Liver (tissue), 3 donors: ENCODE measurements around the gene RCOR1.

Experiments used
- EGR1 ChIP-seq, 2 donors: IDR thresholded peaks; 2 replicates each; pipeline ENCODE4 v1.6.1; 2016 to 2018; ENCODE audit warnings: antibody characterized with exemption in 2 of 2, low read depth in 2 of 2
- FOXA1 ChIP-seq: IDR thresholded peaks from 2 replicates; pipeline ENCODE4 v1.6.1; 2016; ENCODE audit warnings: antibody characterized with exemption
- GABPA ChIP-seq, 2 donors: IDR thresholded peaks in 1 of 2; conservative IDR thresholded peaks in 1 of 2; 2 replicates each; pipeline ENCODE4 v1.6.1; 2016; ENCODE audit warnings: antibody characterized with exemption in 2 of 2, mild to moderate bottlenecking in 1 of 2, moderate library complexity in 1 of 2
- HNF4A ChIP-seq, 2 donors: conservative IDR thresholded peaks; 2 replicates each; pipeline ENCODE4 v1.6.1; 2016; ENCODE audit warnings: antibody characterized with exemption in 2 of 2, mild to moderate bottlenecking in 2 of 2
- MAX ChIP-seq: IDR thresholded peaks from 2 replicates; pipeline ENCODE4 v1.6.1; 2016; ENCODE audit warnings: antibody characterized with exemption
- RAD21 ChIP-seq, 2 donors: IDR thresholded peaks; 2 replicates each; pipeline ENCODE4 v1.6.1; 2016; ENCODE audit warnings: antibody characterized with exemption in 2 of 2, mild to moderate bottlenecking in 2 of 2
- RXRA ChIP-seq, 2 donors: IDR thresholded peaks; 2 replicates each; pipeline ENCODE4 v1.6.1; 2017 to 2018; ENCODE audit warnings: antibody characterized with exemption in 2 of 2, mild to moderate bottlenecking in 1 of 2
- SP1 ChIP-seq: IDR thresholded peaks from 2 replicates; pipeline ENCODE4 v1.6.1; 2018; ENCODE audit warnings: antibody characterized with exemption, mild to moderate bottlenecking
- TAF1 ChIP-seq: conservative IDR thresholded peaks from 2 replicates; pipeline ENCODE4 v1.6.1; 2016; ENCODE audit warnings: antibody characterized with exemption, mild to moderate bottlenecking
- YY1 ChIP-seq: IDR thresholded peaks from 2 replicates; pipeline ENCODE4 v1.6.1; 2016; ENCODE audit warnings: antibody characterized with exemption, mild to moderate bottlenecking
- TF ChIP-seq, protein P1 (sequence below): fragments of 150-350 bp; IDR thresholded peaks from 2 replicates; pipeline ENCODE4 v1.5.1; 2017; ENCODE audit warnings: improper control_type of control experiment, low read depth, low read length; ENCODE audit not compliant: missing input control
- TF ChIP-seq, protein P2 (sequence below): IDR thresholded peaks from 2 replicates; pipeline ENCODE4 v1.6.1; 2016; ENCODE audit warnings: antibody characterized with exemption
- TF ChIP-seq, protein P3 (sequence below): IDR thresholded peaks from 2 replicates; pipeline ENCODE4 v1.6.1; 2016; ENCODE audit warnings: antibody characterized with exemption, mild to moderate bottlenecking
- donor health status: healthy.
- donor health status: healthy.

- TF ChIP-seq YY1: no peak
- TF ChIP-seq, protein P1, sequence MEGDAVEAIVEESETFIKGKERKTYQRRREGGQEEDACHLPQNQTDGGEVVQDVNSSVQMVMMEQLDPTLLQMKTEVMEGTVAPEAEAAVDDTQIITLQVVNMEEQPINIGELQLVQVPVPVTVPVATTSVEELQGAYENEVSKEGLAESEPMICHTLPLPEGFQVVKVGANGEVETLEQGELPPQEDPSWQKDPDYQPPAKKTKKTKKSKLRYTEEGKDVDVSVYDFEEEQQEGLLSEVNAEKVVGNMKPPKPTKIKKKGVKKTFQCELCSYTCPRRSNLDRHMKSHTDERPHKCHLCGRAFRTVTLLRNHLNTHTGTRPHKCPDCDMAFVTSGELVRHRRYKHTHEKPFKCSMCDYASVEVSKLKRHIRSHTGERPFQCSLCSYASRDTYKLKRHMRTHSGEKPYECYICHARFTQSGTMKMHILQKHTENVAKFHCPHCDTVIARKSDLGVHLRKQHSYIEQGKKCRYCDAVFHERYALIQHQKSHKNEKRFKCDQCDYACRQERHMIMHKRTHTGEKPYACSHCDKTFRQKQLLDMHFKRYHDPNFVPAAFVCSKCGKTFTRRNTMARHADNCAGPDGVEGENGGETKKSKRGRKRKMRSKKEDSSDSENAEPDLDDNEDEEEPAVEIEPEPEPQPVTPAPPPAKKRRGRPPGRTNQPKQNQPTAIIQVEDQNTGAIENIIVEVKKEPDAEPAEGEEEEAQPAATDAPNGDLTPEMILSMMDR: no peak
- TF ChIP-seq TAF1: no peak
- TF ChIP-seq MAX: no peak
- TF ChIP-seq SP1: no peak
- TF ChIP-seq FOXA1: no peak
- TF ChIP-seq RAD21 (IDR thresholded peaks at IDR 0.05): no peak
- no peak for TF ChIP-seq HNF4A (conservative IDR thresholded peaks at IDR 0.05)
- no peak for TF ChIP-seq GABPA (IDR thresholded peaks at IDR 0.05 in 1 of 2, conservative IDR thresholded peaks at IDR 0.05 in 1 of 2)
- TF ChIP-seq, protein P2, sequence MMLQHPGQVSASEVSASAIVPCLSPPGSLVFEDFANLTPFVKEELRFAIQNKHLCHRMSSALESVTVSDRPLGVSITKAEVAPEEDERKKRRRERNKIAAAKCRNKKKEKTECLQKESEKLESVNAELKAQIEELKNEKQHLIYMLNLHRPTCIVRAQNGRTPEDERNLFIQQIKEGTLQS: no peak
- TF ChIP-seq, protein P3, sequence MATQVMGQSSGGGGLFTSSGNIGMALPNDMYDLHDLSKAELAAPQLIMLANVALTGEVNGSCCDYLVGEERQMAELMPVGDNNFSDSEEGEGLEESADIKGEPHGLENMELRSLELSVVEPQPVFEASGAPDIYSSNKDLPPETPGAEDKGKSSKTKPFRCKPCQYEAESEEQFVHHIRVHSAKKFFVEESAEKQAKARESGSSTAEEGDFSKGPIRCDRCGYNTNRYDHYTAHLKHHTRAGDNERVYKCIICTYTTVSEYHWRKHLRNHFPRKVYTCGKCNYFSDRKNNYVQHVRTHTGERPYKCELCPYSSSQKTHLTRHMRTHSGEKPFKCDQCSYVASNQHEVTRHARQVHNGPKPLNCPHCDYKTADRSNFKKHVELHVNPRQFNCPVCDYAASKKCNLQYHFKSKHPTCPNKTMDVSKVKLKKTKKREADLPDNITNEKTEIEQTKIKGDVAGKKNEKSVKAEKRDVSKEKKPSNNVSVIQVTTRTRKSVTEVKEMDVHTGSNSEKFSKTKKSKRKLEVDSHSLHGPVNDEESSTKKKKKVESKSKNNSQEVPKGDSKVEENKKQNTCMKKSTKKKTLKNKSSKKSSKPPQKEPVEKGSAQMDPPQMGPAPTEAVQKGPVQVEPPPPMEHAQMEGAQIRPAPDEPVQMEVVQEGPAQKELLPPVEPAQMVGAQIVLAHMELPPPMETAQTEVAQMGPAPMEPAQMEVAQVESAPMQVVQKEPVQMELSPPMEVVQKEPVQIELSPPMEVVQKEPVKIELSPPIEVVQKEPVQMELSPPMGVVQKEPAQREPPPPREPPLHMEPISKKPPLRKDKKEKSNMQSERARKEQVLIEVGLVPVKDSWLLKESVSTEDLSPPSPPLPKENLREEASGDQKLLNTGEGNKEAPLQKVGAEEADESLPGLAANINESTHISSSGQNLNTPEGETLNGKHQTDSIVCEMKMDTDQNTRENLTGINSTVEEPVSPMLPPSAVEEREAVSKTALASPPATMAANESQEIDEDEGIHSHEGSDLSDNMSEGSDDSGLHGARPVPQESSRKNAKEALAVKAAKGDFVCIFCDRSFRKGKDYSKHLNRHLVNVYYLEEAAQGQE: no peak
- no peak for TF ChIP-seq EGR1 (IDR thresholded peaks at IDR 0.05; ENCODE audit: low read depth in 2 of 2)
- no peak for TF ChIP-seq RXRA (IDR thresholded peaks at IDR 0.05)
Measured at GRCh38 chr14:102544747-102545460, 47.5 kb upstream of the RCOR1 start.
